Muscle of leg (tissue), 11 donors: ENCODE data around the gene NMRK1. TPM values are rescaled to one million over a fixed set of nuclear protein-coding genes. Genes with fewer than 3 reads are reported as not detected.

Source experiments
- DNase-seq: peaks from one replicate; pipeline ENCODE4 v3.0.0; 2013
- H3K27ac ChIP-seq: one replicate; pipeline ENCODE4 v1.5.1; 2013; ENCODE audit warnings: mild to moderate bottlenecking, low read length, control low read depth
- H3K27me3 ChIP-seq: one replicate; pipeline ENCODE4 v1.6.1; 2013; ENCODE audit warnings: low read length; ENCODE audit not compliant: control insufficient read depth, insufficient read depth
- H3K36me3 ChIP-seq: one replicate; pipeline ENCODE4 v1.6.1; 2013; ENCODE audit warnings: low read length; ENCODE audit not compliant: control insufficient read depth, insufficient read depth
- H3K4me1 ChIP-seq: one replicate; pipeline ENCODE4 v1.6.1; 2013; ENCODE audit warnings: low read length; ENCODE audit not compliant: control insufficient read depth, insufficient read depth
- H3K4me3 ChIP-seq: one replicate; pipeline ENCODE4 v1.5.1; 2013; ENCODE audit warnings: low read length, control low read depth
- H3K9me3 ChIP-seq: replicated peaks from 2 replicates; pipeline ENCODE4 v1.6.1; 2013; ENCODE audit warnings: low read depth, low read length; ENCODE audit not compliant: control insufficient read depth
- WGBS: methylation state at CpG from one replicate; pipeline ENCODE4 v1.1.5; 2013; ENCODE audit warnings: missing lambda C conversion rate; ENCODE audit not compliant: insufficient coverage; 5-methylcytosine and 5-hydroxymethylcytosine counted together
- polyA plus RNA-seq, 8 donors: library from polyadenylated mRNA; unstranded; fragments of 120-200 nt; gene quantifications; one replicate each; pipeline versions ENCODE4 v1.2.1 to v1.2.3, GENCODE V29; 2013; ENCODE audit warnings: inconsistent platforms in 1 of 8, low replicate concordance in 1 of 8; ENCODE audit not compliant: insufficient read length in 8 of 8, insufficient read depth in 1 of 8
- total RNA-seq: library from RNA; stranded (reverse); fragments of 120-200 nt; gene quantifications from one replicate; pipeline ENCODE4 v1.2.4, GENCODE V29; 2013

Gene NMRK1
- total and polyA plus RNA-seq, 9 donors: 8.8 to 17.0 (median 11.7) TPM

DNA sequence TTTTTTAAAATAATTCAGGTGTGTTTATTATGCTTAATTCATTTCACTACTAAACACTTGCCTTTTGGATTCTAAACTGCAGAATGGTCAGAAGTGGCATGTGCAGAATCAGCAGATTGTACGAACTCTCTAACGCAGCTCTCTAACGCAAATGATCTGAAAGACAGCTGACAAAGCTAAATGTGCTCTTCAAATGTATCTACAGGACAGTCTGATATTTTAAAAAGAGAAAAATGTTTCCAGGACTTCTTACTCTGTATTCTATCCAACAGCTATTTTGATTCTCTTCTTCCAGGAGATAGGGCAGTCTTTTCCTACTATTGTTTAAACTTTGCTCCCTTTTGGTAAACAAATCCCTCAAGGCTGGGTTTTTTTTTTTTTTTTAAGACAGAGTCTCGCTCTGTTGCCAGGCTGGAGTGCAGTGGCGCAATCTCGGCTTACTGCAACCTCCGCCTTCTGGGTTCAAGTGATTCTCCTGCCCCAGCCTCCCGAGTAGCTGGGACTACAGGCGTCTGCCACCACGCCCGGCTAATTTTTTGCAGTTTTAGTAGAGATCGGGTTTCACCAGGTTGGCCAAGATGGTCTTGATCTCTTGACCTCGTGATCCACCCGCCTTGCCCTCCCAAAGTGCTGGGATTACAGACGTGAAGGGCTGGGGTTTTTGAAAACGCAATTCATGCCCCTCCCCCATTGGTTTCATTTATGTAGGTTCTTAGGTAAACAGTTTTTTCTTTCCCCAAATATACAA, 1.2 kb downstream of the NMRK1 start:
- Histone ChIP-seq H3K36me3 (peaks cover under 1% of the 10 kb centered on the region), H3K27me3 (no peaks in the 10 kb centered on the region), H3K4me1 (peaks cover 9% of the 10 kb centered on the region), H3K9me3 (no peaks in the 10 kb centered on the region), H3K4me3 (peak overlapping the region; percentile 97), H3K27ac (peak overlapping the region; percentile 98)
- 61% methylated on average over 4 of the region's 16 CpGs for WGBS
- DNase-seq: peak; percentile 51

DNA sequence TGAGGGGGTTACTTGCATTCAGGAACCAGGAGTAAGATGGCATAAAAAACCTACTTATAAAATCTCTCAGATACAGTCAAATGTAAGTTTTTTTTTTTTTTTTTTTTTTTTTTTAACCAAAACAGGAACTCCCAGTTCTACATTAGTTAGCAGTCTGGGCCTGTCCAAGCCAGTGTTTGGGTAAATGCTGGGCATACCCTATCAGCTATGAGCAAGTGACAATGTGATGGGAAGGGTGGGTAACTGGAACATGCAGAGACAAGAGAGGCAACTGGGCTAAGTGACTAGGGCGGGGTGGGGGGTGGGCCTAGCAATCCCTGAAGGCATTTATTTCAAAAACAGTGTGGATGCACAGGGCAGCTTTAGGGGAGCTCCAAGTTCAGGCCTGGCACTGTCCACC, 2.3 kb downstream of the NMRK1 start:
- H3K36me3 ChIP-seq: peaks cover 7% of the 10 kb centered on the region
- no peak overlapping the region for H3K4me3 ChIP-seq
- DNase-seq: peak; percentile 31
- no peaks in the 10 kb centered on the region for H3K9me3 ChIP-seq
- H3K27me3 ChIP-seq: no peaks in the 10 kb centered on the region
- no peak overlapping the region for H3K27ac ChIP-seq
- WGBS: no CpG with 5 or more reads among the region's 1 CpG
- H3K4me1 ChIP-seq: peaks cover 9% of the 10 kb centered on the region

DNA sequence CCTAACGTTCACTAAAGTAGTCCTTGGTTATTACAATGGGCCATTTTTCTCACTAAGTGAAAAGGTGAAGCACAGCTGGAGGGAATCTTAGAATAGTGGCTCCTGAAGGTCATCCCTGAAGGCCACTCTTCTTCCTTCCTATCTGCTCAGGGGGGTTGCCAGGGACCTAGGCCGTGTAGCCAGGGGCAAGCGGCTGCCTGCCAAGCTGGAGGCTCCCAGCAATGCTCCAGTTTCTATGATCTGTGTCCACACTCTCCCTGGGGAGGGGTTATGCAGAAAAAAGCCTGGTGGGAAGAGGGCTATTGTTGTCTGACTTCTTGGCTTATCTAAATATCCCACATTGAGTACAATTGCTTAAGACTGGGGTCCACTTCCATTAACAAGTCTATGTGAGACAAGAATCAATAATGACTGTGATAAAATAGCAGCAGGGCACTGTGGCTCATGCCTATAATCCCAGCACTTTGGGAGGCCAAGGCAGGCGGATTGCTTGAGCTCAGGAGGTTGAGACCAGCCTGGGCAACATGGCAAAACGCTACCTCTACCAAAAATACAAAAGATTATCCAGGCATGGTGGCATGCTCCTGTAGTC, 3.8 kb downstream of the NMRK1 start:
- Histone ChIP-seq H3K4me3 (no peak overlapping the region), H3K9me3 (no peaks in the 10 kb centered on the region), H3K27me3 (no peaks in the 10 kb centered on the region), H3K36me3 (peaks cover 9% of the 10 kb centered on the region), H3K27ac (no peak overlapping the region), H3K4me1 (peaks cover 6% of the 10 kb centered on the region)
- WGBS: 100% methylated on average over 1 of the region's 5 CpGs
- no peak for DNase-seq

DNA sequence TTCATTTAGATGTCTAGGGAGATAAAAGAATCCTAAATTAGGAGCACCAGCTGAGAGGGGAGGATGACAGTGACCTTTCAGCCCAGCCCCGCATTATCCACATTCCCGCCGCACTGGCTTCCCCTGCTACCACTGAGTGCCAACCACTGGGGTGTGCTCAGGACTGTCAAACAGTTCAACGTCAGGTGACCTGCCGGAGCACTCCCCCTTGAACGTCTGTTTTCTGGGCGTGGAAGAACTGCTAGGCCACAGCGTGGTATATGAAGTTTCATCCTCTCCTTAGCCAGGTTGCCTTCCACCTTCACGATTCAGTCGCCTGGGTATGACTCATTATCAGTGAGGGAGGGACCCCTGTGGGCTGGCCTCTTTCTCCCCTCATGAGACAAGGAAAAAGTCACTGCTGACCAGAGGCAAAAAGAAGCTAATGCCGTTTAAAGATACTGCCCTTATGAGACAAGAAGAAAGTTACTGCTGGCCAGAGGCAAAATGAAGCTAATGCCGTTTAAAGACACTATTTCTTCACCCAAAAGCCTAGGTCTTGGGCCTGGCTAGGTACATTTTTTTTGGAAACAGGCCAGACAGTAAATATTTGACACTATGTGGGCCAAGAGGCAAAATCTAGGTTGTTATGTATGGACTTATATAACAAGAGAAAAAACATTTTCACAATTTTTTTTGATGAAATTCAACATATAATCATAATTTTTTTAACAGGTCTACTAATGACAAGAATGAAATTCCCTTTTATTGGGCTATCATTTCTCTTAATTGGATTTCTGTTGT, 4.6 kb downstream of the NMRK1 start:
- Histone ChIP-seq H3K4me3 (no peak overlapping the region), H3K27me3 (no peaks in the 10 kb centered on the region), H3K36me3 (peaks cover 9% of the 10 kb centered on the region), H3K27ac (peak overlapping the region; percentile 13), H3K9me3 (no peaks in the 10 kb centered on the region), H3K4me1 (peaks cover 5% of the 10 kb centered on the region)
- DNase-seq: no peak
- no CpG with 5 or more reads among the region's 12 CpGs for WGBS

DNA sequence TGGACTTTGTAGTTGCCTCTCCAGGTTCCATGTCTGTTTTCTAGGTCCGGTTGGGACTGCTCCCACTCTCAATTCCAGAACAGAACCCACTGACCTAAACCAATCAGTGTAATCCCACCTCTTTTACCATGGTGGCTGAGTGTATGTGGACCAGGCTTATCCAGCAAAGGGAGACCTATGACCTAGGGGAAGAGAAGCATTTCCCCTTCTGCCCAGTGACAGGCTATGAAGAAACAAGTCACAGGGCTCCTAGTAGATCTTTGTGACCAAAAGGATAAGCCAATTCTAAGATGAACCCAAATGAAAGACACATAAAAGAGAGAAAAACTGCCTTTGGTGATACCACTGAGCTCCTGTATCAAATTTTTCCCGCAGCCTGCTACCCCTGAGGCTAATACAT, 6.3 kb downstream of the NMRK1 start:
- no peak overlapping the region for H3K27ac ChIP-seq
- H3K36me3 ChIP-seq: peaks cover 9% of the 10 kb centered on the region
- no peak for DNase-seq
- no peaks in the 10 kb centered on the region for H3K9me3 ChIP-seq
- H3K4me3 ChIP-seq: no peak overlapping the region
- no CpG with 5 or more reads among the region's 2 CpGs for WGBS
- no peaks in the 10 kb centered on the region for H3K4me1 ChIP-seq
- no peaks in the 10 kb centered on the region for H3K27me3 ChIP-seq

DNA sequence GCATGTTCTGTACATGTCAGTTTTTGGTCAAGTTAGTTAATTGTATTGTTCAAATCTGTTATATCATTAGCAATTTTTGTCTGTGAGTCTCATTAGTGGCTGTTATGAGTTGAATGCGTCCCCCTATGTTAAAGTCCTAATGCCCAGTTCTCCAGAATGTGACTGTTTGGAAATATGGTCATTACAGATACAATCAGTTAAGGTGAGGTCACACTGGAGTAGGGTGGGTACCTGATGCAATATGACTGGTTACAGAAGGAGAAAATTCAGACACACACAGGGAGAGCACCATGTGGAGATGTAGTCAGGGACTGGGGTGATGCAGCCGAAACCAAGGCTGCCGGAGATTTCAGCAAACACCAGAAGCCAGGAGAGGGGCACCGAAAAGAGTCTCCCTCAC, 15.1 kb downstream of the NMRK1 start:
- H3K4me1 ChIP-seq: no peaks in the 10 kb centered on the region
- H3K36me3 ChIP-seq: peaks cover 2% of the 10 kb centered on the region
- DNase-seq: no peak
- H3K27me3 ChIP-seq: no peaks in the 10 kb centered on the region
- WGBS: 100% methylated on average over 3 of the region's 4 CpGs
- no peak overlapping the region for H3K4me3 ChIP-seq
- H3K9me3 ChIP-seq: no peaks in the 10 kb centered on the region
- H3K27ac ChIP-seq: no peak overlapping the region

DNA sequence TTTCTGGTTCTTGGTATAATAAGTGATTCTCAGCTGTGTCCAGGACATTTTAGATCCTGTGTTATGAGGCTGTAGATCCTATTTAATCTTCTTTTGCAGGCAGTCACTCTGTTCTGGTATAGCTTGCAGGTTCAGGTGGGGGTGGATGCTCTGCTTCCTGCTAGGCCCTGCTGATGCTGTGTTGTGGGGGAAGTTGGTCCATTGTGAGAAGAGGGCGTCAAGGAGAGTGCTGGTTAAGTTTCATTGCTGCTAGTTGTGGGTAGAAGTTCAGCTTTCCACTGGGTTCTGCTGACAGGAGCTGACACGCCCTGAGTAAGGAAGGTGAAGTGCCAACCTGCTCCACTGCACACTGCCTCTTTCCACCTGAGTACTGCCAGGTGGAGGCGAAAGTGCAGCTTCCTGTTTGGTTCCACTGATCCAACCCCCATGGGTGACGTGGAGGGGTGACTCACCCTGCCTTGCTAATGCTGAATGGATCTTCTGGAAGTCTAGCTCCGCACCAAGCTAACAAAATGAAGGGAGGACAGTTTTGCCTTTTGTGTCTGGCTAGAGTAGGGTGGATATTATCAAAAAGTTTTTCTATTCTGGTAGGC, 16.3 kb downstream of the NMRK1 start:
- Histone ChIP-seq H3K4me3 (no peak overlapping the region), H3K9me3 (no peaks in the 10 kb centered on the region), H3K4me1 (no peaks in the 10 kb centered on the region), H3K27me3 (no peaks in the 10 kb centered on the region), H3K36me3 (peaks cover 2% of the 10 kb centered on the region), H3K27ac (no peak overlapping the region)
- no peak for DNase-seq
- 90% methylated on average over 2 of the region's 5 CpGs for WGBS

DNA sequence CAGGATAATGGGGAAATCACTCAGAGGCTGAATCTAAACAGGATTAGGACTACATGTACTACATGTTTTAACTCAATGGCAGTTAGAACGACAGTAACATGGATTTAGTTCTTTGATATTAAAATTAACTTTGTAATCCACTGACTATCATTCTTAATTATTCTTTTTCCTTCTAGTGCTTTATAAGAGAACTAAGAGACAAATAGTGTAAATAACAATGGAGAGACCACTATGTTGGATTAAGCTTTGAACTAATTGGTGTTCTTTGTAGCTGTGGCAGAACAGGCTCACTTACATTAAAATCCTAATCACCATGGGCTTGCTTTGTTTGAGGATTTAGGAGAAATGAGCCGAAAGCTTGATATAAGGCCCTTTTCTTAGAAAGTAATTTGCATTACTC, 18.8 kb downstream of the NMRK1 start:
- no peaks in the 10 kb centered on the region for H3K9me3 ChIP-seq

DNA sequence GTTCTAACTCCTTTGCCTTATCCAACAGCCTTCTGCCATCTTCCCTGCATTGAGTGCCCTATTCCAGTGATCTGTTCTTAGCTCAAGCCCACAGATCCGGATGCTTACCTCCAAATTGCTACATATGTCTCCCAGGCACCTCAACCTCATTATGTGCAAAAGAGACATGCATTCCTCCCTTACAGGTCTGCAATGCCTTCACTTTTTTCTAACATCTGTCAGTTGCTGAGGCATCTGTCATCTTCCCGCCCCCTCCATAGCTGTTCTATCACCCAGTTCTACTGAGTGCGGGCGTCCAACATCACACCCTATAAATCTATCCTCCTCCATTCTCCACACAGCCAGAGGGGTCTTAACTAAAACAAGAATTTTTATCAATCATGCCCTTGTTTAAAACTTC, 20.1 kb downstream of the NMRK1 start:
- H3K4me1 ChIP-seq: peaks cover 4% of the 10 kb centered on the region
- 61% methylated on average over 4 of the region's 4 CpGs for WGBS

More for the DNA sequence above, 18.8 kb downstream of the NMRK1 start:
- no peak overlapping the region for H3K27ac ChIP-seq
- H3K4me1 ChIP-seq: peaks cover 3% of the 10 kb centered on the region
- H3K4me3 ChIP-seq: no peak overlapping the region
- no CpG with 5 or more reads among the region's 2 CpGs for WGBS
- peaks cover 2% of the 10 kb centered on the region for H3K36me3 ChIP-seq
- no peak for DNase-seq
- no peaks in the 10 kb centered on the region for H3K27me3 ChIP-seq

DNA sequence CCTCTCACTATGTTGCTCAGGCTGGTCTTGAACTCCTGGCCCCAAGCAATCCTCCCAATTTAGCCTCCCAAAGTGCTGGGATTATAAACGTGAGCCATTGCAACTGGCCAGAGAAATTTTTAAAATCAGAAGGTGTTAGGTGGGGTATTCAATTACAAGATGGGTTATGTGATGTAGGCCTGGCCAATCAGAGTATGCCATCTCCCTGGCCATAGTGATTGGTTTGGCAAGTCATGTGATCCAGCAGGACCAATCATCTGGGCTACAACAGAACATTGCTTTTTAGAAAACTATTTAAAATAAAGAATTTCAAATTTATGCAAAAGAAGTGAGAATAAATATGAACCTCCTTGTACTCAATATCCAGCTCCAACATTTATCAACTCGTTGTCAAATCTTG, 22.4 kb downstream of the NMRK1 start:
- Histone ChIP-seq H3K4me1 (peaks cover 4% of the 10 kb centered on the region), H3K27me3 (no peaks in the 10 kb centered on the region), H3K9me3 (no peaks in the 10 kb centered on the region), H3K27ac (no peak overlapping the region), H3K4me3 (no peak overlapping the region), H3K36me3 (peaks cover 2% of the 10 kb centered on the region)
- WGBS: no CpG with 5 or more reads among the region's 2 CpGs
- no peak for DNase-seq

More for the DNA sequence above, 20.1 kb downstream of the NMRK1 start:
- H3K27me3 ChIP-seq: no peaks in the 10 kb centered on the region
- peaks cover 2% of the 10 kb centered on the region for H3K36me3 ChIP-seq
- H3K9me3 ChIP-seq: no peaks in the 10 kb centered on the region
- H3K4me3 ChIP-seq: no peak overlapping the region
- H3K27ac ChIP-seq: no peak overlapping the region
- no peak for DNase-seq
